H1 (cell line): ENCODE measurements around the gene OR52M1. TPM values are rescaled to one million over a fixed set of nuclear protein-coding genes. Genes with fewer than 3 reads are reported as not detected.

Source experiments
- CTCF ChIA-PET: fragments of 300-600 bp; sonication (Branson Sonifier 250); formaldehyde crosslinking; loops from one replicate; lab custom pipeline; 2021; ENCODE audit not compliant: partially characterized antibody; lab: Charles Lee
- POLR2A ChIA-PET: fragments of 300-600 bp; sonication (Branson Sonifier 250); formaldehyde crosslinking; loops from one replicate; lab custom pipeline; 2021; ENCODE audit warnings: inconsistent platforms; ENCODE audit not compliant: partially characterized antibody; lab: Charles Lee
- DNase-seq, 2 experiments: peaks; one replicate each; pipeline versions ENCODE4 v3.0.0 to v3.0.0-alpha.2; 2010 to 2022; ENCODE audit warnings: low spot score in 2 of 2, low read depth in 1 of 2, mixed read lengths in 1 of 2
- FAIRE-seq: peaks from 2 replicates; lab custom pipeline; 2011; peaks lifted over from hg19 to GRCh38; lab: Jason Lieb, UNC
- H2AFZ ChIP-seq: 2 replicates; pipeline ENCODE4 v1.8.1; 2012; ENCODE audit warnings: low read length, inconsistent platforms
- H2AK5ac ChIP-seq: 2 replicates; pipeline ENCODE4 v1.6.1; 2013; ENCODE audit warnings: low read depth, low read length
- H2BK120ac ChIP-seq: replicated peaks from 2 replicates; pipeline ENCODE3; 2013; ENCODE audit warnings: low read depth, low read length, inconsistent platforms
- H2BK12ac ChIP-seq: 2 replicates; pipeline ENCODE4 v1.6.1; 2013; ENCODE audit warnings: low read depth, low read length
- H2BK15ac ChIP-seq: 2 replicates; pipeline ENCODE4 v1.6.1; 2013; ENCODE audit warnings: low read length
- H2BK20ac ChIP-seq: 2 replicates; pipeline ENCODE4 v1.6.1; 2013; ENCODE audit warnings: low read length
- H2BK5ac ChIP-seq: 2 replicates; pipeline ENCODE4 v1.6.1; 2013; ENCODE audit warnings: low read depth, low read length
- H3K14ac ChIP-seq: 2 replicates; pipeline ENCODE4 v1.6.1; 2013; ENCODE audit warnings: inconsistent platforms; ENCODE audit not compliant: insufficient read length
- H3K18ac ChIP-seq: 2 replicates; pipeline ENCODE4 v1.6.1; 2013; ENCODE audit warnings: low read length; ENCODE audit errors: extremely low read depth
- H3K23ac ChIP-seq: 2 replicates; pipeline ENCODE4 v1.6.1; 2013; ENCODE audit warnings: inconsistent platforms; ENCODE audit not compliant: insufficient read length
- H3K23me2 ChIP-seq: 2 replicates; pipeline ENCODE4 v1.6.1; 2013; ENCODE audit warnings: low read depth, low read length
- H3K27ac ChIP-seq: 2 replicates; pipeline ENCODE4 v1.6.1; 2011; ENCODE audit warnings: low read depth, low read length, inconsistent platforms
- H3K27me3 ChIP-seq, 4 experiments: replicated peaks in 1 of 4; 1 replicate in 1 of 4; 2 replicates in 3 of 4; pipeline versions ENCODE4 v1.6.1 to v1.8.1; 2011 to 2013; ENCODE audit warnings: low read length in 3 of 4, mild to moderate bottlenecking in 3 of 4, inconsistent platforms in 2 of 4, mixed read lengths in 2 of 4, moderate library complexity in 1 of 4; ENCODE audit not compliant: control insufficient read depth in 3 of 4, insufficient read depth in 3 of 4; ENCODE audit errors: extremely low read depth in 1 of 4
- H3K36me3 ChIP-seq, 4 experiments: 2 replicates each; pipeline versions ENCODE4 v1.6.1 to v1.8.1; 2011 to 2013; ENCODE audit warnings: mild to moderate bottlenecking in 4 of 4, low read length in 3 of 4, moderate library complexity in 2 of 4, control low read depth in 1 of 4, inconsistent platforms in 1 of 4; ENCODE audit not compliant: insufficient read depth in 4 of 4, control insufficient read depth in 2 of 4
- H3K4ac ChIP-seq: replicated peaks from 2 replicates; pipeline ENCODE3; 2013; ENCODE audit warnings: low read length, low read depth, mixed read lengths, inconsistent platforms; ENCODE audit not compliant: insufficient read length
- H3K4me1 ChIP-seq, 4 experiments: replicated peaks in 1 of 4; 1 replicate in 1 of 4; 2 replicates in 3 of 4; pipeline versions ENCODE4 v1.6.1 to v1.8.1; 2011 to 2013; ENCODE audit warnings: low read length in 3 of 4, inconsistent platforms in 2 of 4, mixed read lengths in 1 of 4; ENCODE audit not compliant: insufficient read depth in 4 of 4, control insufficient read depth in 3 of 4
- H3K4me2 ChIP-seq, 2 experiments: 2 replicates each; pipeline versions ENCODE4 v1.6.1 to v1.8.1; 2011 to 2013; ENCODE audit warnings: low read depth in 2 of 2, low read length in 2 of 2, control low read depth in 1 of 2, inconsistent platforms in 1 of 2, mild to moderate bottlenecking in 1 of 2; ENCODE audit not compliant: insufficient read depth in 1 of 2
- H3K4me3 ChIP-seq, 4 experiments: fragments of 200-600, 300-600 bp in 1 of 4; sonication (generic), shearing (Covaris generic), sonication (Bioruptor Twin) in 1 of 4; 2 replicates each; pipeline versions ENCODE4 v1.5.1 to v1.8.1; 2011 to 2016; ENCODE audit warnings: low read length in 4 of 4, low read depth in 3 of 4, control low read depth in 2 of 4, inconsistent platforms in 2 of 4, mild to moderate bottlenecking in 2 of 4, mixed read lengths in 1 of 4, moderate library complexity in 1 of 4; ENCODE audit not compliant: insufficient read depth in 2 of 4; ENCODE audit errors: extremely low read depth in 1 of 4
- H3K56ac ChIP-seq: replicated peaks from 2 replicates; pipeline ENCODE3; 2013; ENCODE audit warnings: low read depth, mild to moderate bottlenecking, mixed read lengths, low read length, inconsistent platforms; ENCODE audit not compliant: insufficient read length
- H3K79me1 ChIP-seq: 2 replicates; pipeline ENCODE4 v1.6.1; 2013; ENCODE audit warnings: low read depth, low read length, control low read depth
- H3K79me2 ChIP-seq, 2 experiments: 2 replicates each; pipeline versions ENCODE4 v1.6.1 to v1.8.1; 2012 to 2013; ENCODE audit warnings: low read length in 2 of 2, mild to moderate bottlenecking in 2 of 2, inconsistent platforms in 1 of 2; ENCODE audit not compliant: insufficient read depth in 2 of 2, control insufficient read depth in 1 of 2
- H3K9ac ChIP-seq, 4 experiments: replicated peaks in 1 of 4; 1 replicate in 1 of 4; 2 replicates in 3 of 4; pipeline versions ENCODE4 v1.6.1 to v1.8.1; 2011 to 2013; ENCODE audit warnings: low read depth in 3 of 4, low read length in 3 of 4, control low read depth in 2 of 4, mild to moderate bottlenecking in 2 of 4, moderate library complexity in 2 of 4, inconsistent platforms in 1 of 4; ENCODE audit errors: extremely low read depth in 1 of 4
- H3K9me3 ChIP-seq, 2 experiments: 2 replicates each; pipeline versions ENCODE4 v1.6.1 to v1.8.1; 2012 to 2013; ENCODE audit warnings: mild to moderate bottlenecking in 2 of 2, moderate library complexity in 2 of 2, control low read depth in 1 of 2, inconsistent platforms in 1 of 2, low read depth in 1 of 2, low read length in 1 of 2, mixed read lengths in 1 of 2; ENCODE audit not compliant: insufficient read depth in 2 of 2
- H4K20me1 ChIP-seq, 2 experiments: replicated peaks in 1 of 2; 2 replicates each; pipeline versions ENCODE3 to v1.8.1; 2011 to 2013; ENCODE audit warnings: inconsistent platforms in 2 of 2, low read length in 2 of 2, mild to moderate bottlenecking in 1 of 2; ENCODE audit not compliant: insufficient read depth in 2 of 2, control insufficient read depth in 1 of 2
- H4K5ac ChIP-seq: 2 replicates; pipeline ENCODE4 v1.6.1; 2013; ENCODE audit warnings: low read length, low read depth, mixed read lengths, inconsistent platforms; ENCODE audit not compliant: insufficient read length
- H4K8ac ChIP-seq: 2 replicates; pipeline ENCODE4 v1.8.0; 2013; ENCODE audit warnings: mild to moderate bottlenecking, moderate library complexity, low read length, inconsistent platforms; ENCODE audit not compliant: insufficient read depth; ENCODE audit errors: extremely low read depth
- H4K91ac ChIP-seq: replicated peaks from 2 replicates; pipeline ENCODE3; 2013; ENCODE audit warnings: low read length, mixed read lengths, inconsistent platforms; ENCODE audit not compliant: insufficient read length
- ATF3 ChIP-seq: IDR thresholded peaks from 2 replicates; pipeline ENCODE4 v1.6.1; 2011; ENCODE audit warnings: low read depth, mild to moderate bottlenecking, low read length; ENCODE audit not compliant: insufficient read depth
- CBX8 ChIP-seq: fragments of 300-800, 300-1000 bp; sonication (generic); IDR thresholded peaks from 2 replicates; pipeline ENCODE4 v1.7.1; 2016; ENCODE audit warnings: low read depth, low read length, borderline replicate concordance
- CHD2 ChIP-seq: IDR thresholded peaks from 2 replicates; pipeline ENCODE4 v1.6.1; 2012; ENCODE audit warnings: low read length, improper control_type of control experiment
- GABPA ChIP-seq: IDR thresholded peaks from 2 replicates; pipeline ENCODE4 v1.6.1; 2011; ENCODE audit warnings: mild to moderate bottlenecking, low read length, moderate library complexity, borderline replicate concordance; ENCODE audit not compliant: insufficient read depth
- GTF2F1 ChIP-seq: IDR thresholded peaks from 2 replicates; pipeline ENCODE4 v1.6.1; 2012; ENCODE audit warnings: low read depth, low read length, improper control_type of control experiment, borderline replicate concordance
- POLR2AphosphoS5 ChIP-seq: IDR thresholded peaks from 2 replicates; pipeline ENCODE4 v1.6.1; 2011; ENCODE audit warnings: low read depth, low read length
- SIN3A ChIP-seq, 2 experiments: IDR thresholded peaks in 1 of 2; conservative IDR thresholded peaks in 1 of 2; 2 replicates each; pipeline ENCODE4 v1.6.1; 2011 to 2012; ENCODE audit warnings: low read length in 2 of 2, improper control_type of control experiment in 1 of 2, low read depth in 1 of 2, mild to moderate bottlenecking in 1 of 2
- SIX5 ChIP-seq: IDR thresholded peaks from 2 replicates; pipeline ENCODE4 v1.6.1; 2011; ENCODE audit warnings: mild to moderate bottlenecking, low read depth, low read length
- SRF ChIP-seq: IDR thresholded peaks from 2 replicates; pipeline ENCODE4 v1.6.1; 2011; ENCODE audit warnings: mild to moderate bottlenecking, low read depth, low read length, moderate library complexity
- USF2 ChIP-seq: IDR thresholded peaks from 2 replicates; pipeline ENCODE4 v1.6.1; 2011; ENCODE audit warnings: low read length, improper control_type of control experiment
- ZNF274 ChIP-seq: IDR thresholded peaks from 2 replicates; pipeline ENCODE4 v1.7.0; 2012; ENCODE audit warnings: low read length, borderline replicate concordance; ENCODE audit errors: extremely low read depth
- WGBS, 2 experiments: shearing (Covaris generic) in 1 of 2; methylation state at CpG; one replicate each; pipeline versions ENCODE4 v1.1.6 to v1.1.7; 2013 to 2015; ENCODE audit warnings: low lambda C conversion rate in 2 of 2, mixed read lengths in 2 of 2, inconsistent platforms in 1 of 2, low coverage in 1 of 2, missing lambda C conversion rate in 1 of 2; ENCODE audit not compliant: insufficient replicate concordance in 2 of 2, insufficient coverage in 1 of 2, insufficient read length in 1 of 2; ENCODE audit errors: extremely low coverage in 1 of 2, missing lambda C conversion rate in 1 of 2; 5-methylcytosine and 5-hydroxymethylcytosine counted together
- polyA plus RNA-seq, 7 experiments: library from polyadenylated mRNA; depleted of rRNA in 3 of 7; stranded (reverse) in 5 of 7; unstranded in 2 of 7; fragments of >200 nt in 5 of 7; fragments of 200-250 nt in 2 of 7; gene quantifications; 1 replicate in 5 of 7; 2 replicates in 1 of 7; 4 replicates in 1 of 7; pipeline versions ENCODE4 v1.2.1 to v1.2.3, GENCODE V29; 2011 to 2013; ENCODE audit warnings: missing spikeins in 2 of 7, mixed read lengths in 2 of 7
- total RNA-seq: library from RNA; stranded (reverse); fragmentation: NEBNext Ultra II Directional; extraction: Animal tissue kit (Norgen Biotek cat#: 25700); gene quantifications from 2 replicates; pipeline ENCODE4 v1.2.1, GENCODE V29; 2021
- TF ChIP-seq, protein P1 (sequence below): IDR thresholded peaks from 2 replicates; pipeline ENCODE4 v1.6.1; 2012; ENCODE audit warnings: inconsistent platforms

Gene OR52M1
- total and polyA plus RNA-seq, 2 of the 8 experiments (the other 6 are each of a cell fraction or from before 2014, with no cell fraction given): not detected

DNA sequence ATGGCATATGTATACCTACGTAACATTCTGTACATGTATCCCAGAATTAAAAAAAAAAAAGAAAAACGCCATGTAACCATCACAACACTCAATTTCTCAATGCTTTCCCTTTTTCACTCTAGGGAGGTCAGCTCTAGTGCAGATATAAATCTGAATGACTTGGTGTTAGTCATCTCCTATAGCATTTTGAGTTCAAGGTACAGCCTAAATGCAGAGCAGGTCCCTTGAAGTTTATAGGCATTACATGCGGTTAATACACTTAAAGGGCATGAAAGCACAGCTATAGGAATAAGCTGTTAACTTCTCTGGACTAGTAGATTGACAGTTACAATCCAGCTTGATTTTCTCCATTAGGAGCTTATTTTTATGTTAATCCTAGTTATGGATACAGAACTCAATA, 20.4 kb downstream of the OR52M1 start:
- CTCF ChIA-PET: interaction anchor here (0.6 to 2.8 kb wide), 4 partner anchors 13 to 379 kb away, joined by 3 to 11 read pairs (median 4); partner anchors contain the start of genes OR51D1 and OR52M1
- DNase-seq: no peak
- Histone ChIP-seq H4K8ac (no peak overlapping the region), H3K27ac (no peak overlapping the region), H3K14ac (no peak overlapping the region), H3K9me3 (peaks cover 0 to 5% of the 10 kb centered on the region in 2 experiments; a peak in 1 of 4 replicates), H3K4me3 (no peak overlapping the region), H2BK5ac (no peak overlapping the region), H2BK120ac (no peak overlapping the region), H3K18ac (no peak overlapping the region), H3K79me1 (no peaks in the 10 kb centered on the region), H2BK15ac (no peak overlapping the region), H4K20me1 (no peaks in the 10 kb centered on the region), H3K23me2 (no peaks in the 10 kb centered on the region), H3K36me3 (no peaks in the 10 kb centered on the region), H3K56ac (no peak overlapping the region), H3K27me3 (no peaks in the 10 kb centered on the region), H2BK20ac (no peak overlapping the region), H2AK5ac (no peak overlapping the region), H4K5ac (no peak overlapping the region), H2AFZ (no peak overlapping the region), H3K4ac (no peak overlapping the region), H3K23ac (no peak overlapping the region), H4K91ac (no peak overlapping the region), H3K9ac (no peak overlapping the region), H2BK12ac (no peak overlapping the region), H3K79me2 (no peaks in the 10 kb centered on the region), H3K4me1 (no peaks in the 10 kb centered on the region), H3K4me2 (no peak overlapping the region)
- WGBS, 2 experiments: 94% methylated on average over 3 of the region's 3 CpGs; no CpG with 5 or more reads in 1 of the 2 experiments
- no peak for FAIRE-seq
- POLR2A ChIA-PET: no interaction called here
- TF ChIP-seq CHD2 (no peak), CBX8 (no peak), SIN3A (conservative IDR thresholded peaks at IDR 0.05 in 1 of 2, IDR thresholded peaks at IDR 0.05 in 1 of 2; ENCODE audit: low read depth in 1 of 2, low read length in 2 of 2) (no peak), SIX5 (no peak), GABPA (no peak), SRF (no peak), ATF3 (no peak), USF2 (no peak), POLR2AphosphoS5 (no peak), ZNF274 (no peak), GTF2F1 (no peak)
- TF ChIP-seq, protein P1, sequence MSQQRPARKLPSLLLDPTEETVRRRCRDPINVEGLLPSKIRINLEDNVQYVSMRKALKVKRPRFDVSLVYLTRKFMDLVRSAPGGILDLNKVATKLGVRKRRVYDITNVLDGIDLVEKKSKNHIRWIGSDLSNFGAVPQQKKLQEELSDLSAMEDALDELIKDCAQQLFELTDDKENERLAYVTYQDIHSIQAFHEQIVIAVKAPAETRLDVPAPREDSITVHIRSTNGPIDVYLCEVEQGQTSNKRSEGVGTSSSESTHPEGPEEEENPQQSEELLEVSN: no peak
